ENCODE data around the gene RTN1. TPM values are rescaled to one million over a fixed set of nuclear protein-coding genes. Genes with fewer than 3 reads are reported as not detected.

RTN1 gene
- total and polyA plus RNA-seq, 12 donors = 2.9 to 19.7 (median 7.6) TPM

- no peaks in the 10 kb centered on the region for H3K27me3 ChIP-seq
- no peaks in the 10 kb centered on the region for H3K9me3 ChIP-seq (replicated peaks in 1 of 3)
- intact Hi-C loops (cut with DNase I) = no loop called here
- no peak overlapping the region for H3K4me3 ChIP-seq
- TF ChIP-seq CTCF (IDR thresholded peaks at IDR 0.05) (no peak), POLR2A (IDR thresholded peaks at IDR 0.05) (no peak)
- H3K36me3 ChIP-seq (replicated peaks in 1 of 2) = no peaks in the 10 kb centered on the region
- no peak for DNase-seq
- 76 to 86% (median 80%) methylated on average over 3 of the region's 3 CpGs for WGBS, 4 donors
- no peaks in the 10 kb centered on the region for H3K4me1 ChIP-seq (replicated peaks in 1 of 2)
- no peak overlapping the region for H3K27ac ChIP-seq
Observed at GRCh38 chr14:59588101-59588500, 282.5 kb downstream of the RTN1 start.

GRCh38 chr14:59585891-59586554 is 284.6 kb downstream of the RTN1 start:
- H3K4me3 ChIP-seq = no peak overlapping the region
- H3K36me3 ChIP-seq (replicated peaks in 1 of 2) = no peaks in the 10 kb centered on the region
- intact Hi-C loops (cut with DNase I) = no loop called here
- H3K9me3 ChIP-seq (replicated peaks in 1 of 3) = no peaks in the 10 kb centered on the region
- H3K27me3 ChIP-seq = no peaks in the 10 kb centered on the region
- no peaks in the 10 kb centered on the region for H3K4me1 ChIP-seq (replicated peaks in 1 of 2)
- 72 to 78% (median 73%) methylated on average over 10 of the region's 10 CpGs for WGBS, 4 donors
- no peak overlapping the region for H3K27ac ChIP-seq
- no peak for DNase-seq
- no peak for TF ChIP-seq POLR2A (IDR thresholded peaks at IDR 0.05)
- no peak for TF ChIP-seq CTCF (IDR thresholded peaks at IDR 0.05)

GRCh38 chr14:59583755-59584154 is 286.8 kb downstream of the RTN1 start:
- H3K27ac ChIP-seq = no peak overlapping the region
- H3K4me1 ChIP-seq (replicated peaks in 1 of 2) = no peaks in the 10 kb centered on the region
- no peak overlapping the region for H3K4me3 ChIP-seq
- no peaks in the 10 kb centered on the region for H3K27me3 ChIP-seq
- H3K9me3 ChIP-seq (replicated peaks in 1 of 3) = no peaks in the 10 kb centered on the region
- 38 to 54% (median 49%) methylated on average over 2 of the region's 2 CpGs for WGBS, 4 donors
- H3K36me3 ChIP-seq (replicated peaks in 1 of 2) = no peaks in the 10 kb centered on the region
- no peak for TF ChIP-seq CTCF (IDR thresholded peaks at IDR 0.05)
- TF ChIP-seq POLR2A (IDR thresholded peaks at IDR 0.05) = no peak
- intact Hi-C loops (cut with DNase I) = no loop called here
- no peak for DNase-seq

GRCh38 chr14:59582845-59583509 is 287.6 kb downstream of the RTN1 start:
- Histone ChIP-seq H3K36me3 (replicated peaks in 1 of 2) (no peaks in the 10 kb centered on the region), H3K9me3 (replicated peaks in 1 of 3) (no peaks in the 10 kb centered on the region), H3K27ac (no peak overlapping the region), H3K27me3 (no peaks in the 10 kb centered on the region), H3K4me1 (replicated peaks in 1 of 2) (no peaks in the 10 kb centered on the region), H3K4me3 (no peak overlapping the region)
- TF ChIP-seq CTCF (IDR thresholded peaks at IDR 0.05) (no peak), POLR2A (IDR thresholded peaks at IDR 0.05) (no peak)
- intact Hi-C loops (cut with DNase I) = no loop called here
- WGBS, 4 donors = 77 to 83% (median 79%) methylated on average over 23 of the region's 23 CpGs
- peak in 1 of 7 donors; percentile 17 for DNase-seq

Measured in adrenal gland (tissue), 12 donors.